Measurements from ENCODE around the gene RPRM. TPM values are rescaled to one million over a fixed set of nuclear protein-coding genes. Genes with fewer than 3 reads are reported as not detected.

RPRM gene
- total and polyA plus RNA-seq, 2 of the 13 experiments (the other 11 are each of a cell fraction or from before 2014, with no cell fraction given): not detected

- TF ChIP-seq ZNF687 (CRISPR knock-in tag; IDR thresholded peaks at IDR 0.05) (peak; percentile 76), CREB1 (IDR thresholded peaks at IDR 0.05) (no peak), CREB1 (CRISPR knock-in tag; IDR thresholded peaks at IDR 0.05) (no peak), ZMYM4 (CRISPR knock-in tag; IDR thresholded peaks at IDR 0.05) (peak; percentile 85), PCBP1 (IDR thresholded peaks at IDR 0.05; ENCODE audit: borderline replicate concordance, low read depth, low read length) (no peak), ZFP1 (CRISPR knock-in tag; IDR thresholded peaks at IDR 0.05) (no peak), TCF7L2 (IDR thresholded peaks at IDR 0.05; ENCODE audit: low read depth, low read length) (no peak), ZSCAN31 (CRISPR knock-in tag; IDR thresholded peaks at IDR 0.05; ENCODE audit: low read depth) (no peak), ZNF451 (CRISPR knock-in tag; IDR thresholded peaks at IDR 0.05) (0 out of 2 replicates have a peak, but pooled peaks have one; percentile 87), BRCA1 (CRISPR knock-in tag; IDR thresholded peaks at IDR 0.05) (no peak), JUNB (CRISPR knock-in tag; IDR thresholded peaks at IDR 0.05; ENCODE audit: borderline replicate concordance) (no peak), MXD1 (CRISPR knock-in tag; IDR thresholded peaks at IDR 0.05) (peak; percentile 86), ZNF75D (CRISPR knock-in tag; IDR thresholded peaks at IDR 0.05; ENCODE audit: borderline replicate concordance) (no peak), RFXAP (CRISPR knock-in tag; IDR thresholded peaks at IDR 0.05; ENCODE audit: borderline replicate concordance) (no peak), ZEB1 (IDR thresholded peaks at IDR 0.05; ENCODE audit: insufficient replicate concordance, low read depth) (no peak), RCOR2 (CRISPR knock-in tag; IDR thresholded peaks at IDR 0.05) (no peak), ZXDC (CRISPR knock-in tag; IDR thresholded peaks at IDR 0.05) (no peak; the same call in 1 of the 2 replicates), SMARCC2 (IDR thresholded peaks at IDR 0.05) (no peak), CSRNP1 (CRISPR knock-in tag; IDR thresholded peaks at IDR 0.05) (no peak), ZNF768 (CRISPR knock-in tag; IDR thresholded peaks at IDR 0.05) (no peak), HOXA5 (CRISPR knock-in tag; IDR thresholded peaks at IDR 0.05) (peak; percentile 65; the same call in 1 of the 2 replicates), ELF3 (CRISPR knock-in tag; IDR thresholded peaks at IDR 0.05) (no peak)
Observed at GRCh38 chr2:153478289-153479261, at the start of gene RPRM (continued).

Measured in HepG2 (cell line).